Measurements from ENCODE around the gene LHFPL3.

Gene LHFPL3

DNA sequence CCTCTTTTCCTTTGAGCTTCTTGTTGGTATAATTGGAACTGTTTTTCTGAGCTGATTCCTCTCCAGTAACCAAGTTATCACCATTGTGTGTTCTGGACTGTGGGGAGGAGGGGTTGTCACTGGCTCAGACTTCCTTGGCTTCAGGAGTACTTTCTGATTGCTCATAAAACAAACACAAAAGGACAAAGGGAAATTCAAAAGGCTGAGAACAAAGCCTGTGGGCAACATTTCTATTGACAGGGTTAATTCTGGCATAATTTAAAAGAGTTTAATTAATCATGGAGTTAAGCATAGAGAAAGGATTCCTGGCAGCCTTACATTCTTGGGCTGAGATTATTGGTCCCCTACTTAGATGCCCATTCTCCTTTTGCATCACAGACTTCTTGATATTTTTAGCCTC lies 462.7 kb downstream of the LHFPL3 start:
- in situ Hi-C loops (cut with MboI; ENCODE audit: low sequenced_read_pairs) = no loop called here

GRCh38 chr7:104793066-104793465 lies 464.7 kb downstream of the LHFPL3 start:
- in situ Hi-C loops (cut with MboI; ENCODE audit: low sequenced_read_pairs) = no loop called here

DNA sequence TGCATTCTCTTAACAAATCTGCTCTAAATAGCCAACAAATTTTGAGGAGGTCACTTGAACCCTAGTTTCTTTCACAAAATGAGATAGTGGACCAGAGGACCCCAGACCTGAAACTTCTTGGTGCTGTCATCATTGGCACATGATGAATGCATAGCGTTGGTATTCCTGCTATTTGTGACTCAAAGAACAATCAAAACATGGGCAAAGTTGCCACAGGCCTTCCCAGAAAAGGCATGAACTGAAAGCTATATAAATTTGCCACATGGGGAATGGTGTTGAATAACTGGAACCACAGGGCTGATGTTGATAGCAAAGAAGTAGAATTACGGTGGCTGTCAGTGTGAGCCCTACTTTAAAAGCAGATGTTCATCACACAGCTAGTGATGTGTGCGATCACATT lies 465.8 kb downstream of the LHFPL3 start:
- in situ Hi-C loops (cut with MboI; ENCODE audit: low sequenced_read_pairs) = no loop called here

DNA sequence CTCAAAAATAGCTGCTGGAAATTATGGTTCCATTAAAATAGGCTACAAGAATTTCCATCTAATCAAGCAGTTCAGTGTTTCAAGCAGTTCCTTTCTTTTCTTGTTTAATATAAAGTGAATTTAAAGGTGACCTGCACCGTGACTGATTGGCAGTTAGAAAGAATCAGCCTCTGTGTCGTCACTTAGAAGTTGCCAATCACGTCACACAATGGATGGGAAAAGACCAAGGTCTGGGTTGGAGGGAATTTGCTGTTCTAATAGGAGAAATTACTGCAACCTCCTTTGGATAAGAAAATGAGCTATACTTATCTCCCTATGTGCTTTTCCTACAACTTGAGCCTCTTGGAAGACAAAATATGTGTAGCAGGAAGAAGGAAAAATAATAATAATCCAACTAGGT lies 466.2 kb downstream of the LHFPL3 start:
- in situ Hi-C loops (cut with MboI; ENCODE audit: low sequenced_read_pairs) = no loop called here

DNA sequence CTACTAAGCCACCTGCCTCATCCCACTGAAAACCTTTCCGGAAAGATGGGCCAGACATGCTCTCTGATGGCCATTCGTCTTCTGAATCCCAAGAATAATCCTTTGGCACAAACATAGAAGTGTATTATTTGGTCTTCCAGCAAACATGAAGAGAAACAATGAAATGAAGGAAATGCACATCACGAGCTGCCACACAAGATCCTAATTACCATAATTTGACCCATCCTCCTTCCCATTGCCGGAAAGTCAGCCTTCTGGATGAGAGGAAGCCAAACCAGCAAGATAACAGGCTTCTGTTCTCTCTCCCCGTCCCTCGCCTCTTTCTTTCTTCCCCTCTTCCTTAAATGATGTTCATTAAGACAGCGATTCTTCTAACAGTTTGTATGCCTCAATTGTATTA lies 466.7 kb downstream of the LHFPL3 start:
- in situ Hi-C loops (cut with MboI; ENCODE audit: low sequenced_read_pairs) = no loop called here

DNA sequence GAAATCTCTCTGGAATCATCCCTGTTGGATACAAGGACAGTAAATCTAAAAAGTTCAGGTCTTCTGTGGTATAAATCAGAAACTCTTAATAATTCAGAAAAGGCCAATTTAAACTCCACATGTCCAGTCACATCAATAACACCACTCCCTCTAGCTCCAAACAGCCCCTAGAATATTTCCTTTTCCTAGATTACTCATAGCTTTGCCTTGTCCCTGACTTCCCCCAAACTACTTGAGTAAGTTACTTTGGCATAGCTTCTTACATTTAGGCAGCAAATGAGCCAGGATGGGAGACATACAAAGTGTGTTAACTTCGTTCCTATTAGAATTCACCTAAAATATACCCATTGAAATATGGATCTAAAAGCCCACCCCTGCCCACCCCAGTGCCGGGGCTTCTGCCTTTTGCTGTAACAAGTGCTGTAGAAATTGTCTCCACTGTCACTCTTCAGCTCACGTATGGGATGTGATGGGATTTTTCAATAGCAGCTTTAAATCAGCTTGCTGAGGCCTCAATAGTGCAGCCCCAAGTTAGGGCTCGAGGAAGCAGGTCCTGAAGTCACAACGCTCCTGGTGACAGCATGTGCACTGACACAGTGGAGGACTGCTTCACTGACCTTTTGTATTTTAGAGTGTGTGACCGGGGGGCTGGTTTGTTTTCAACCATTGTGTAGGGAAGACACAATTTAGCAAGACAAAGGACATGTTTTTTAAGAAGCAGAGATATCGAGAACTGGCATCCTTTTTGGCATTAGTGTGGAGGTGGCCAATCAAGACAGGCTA lies 467.4 kb downstream of the LHFPL3 start:
- in situ Hi-C loops (cut with MboI; ENCODE audit: low sequenced_read_pairs) = no loop called here

GRCh38 chr7:104800307-104800706 lies 471.9 kb downstream of the LHFPL3 start:
- in situ Hi-C loops (cut with MboI; ENCODE audit: low sequenced_read_pairs) = no loop called here

GRCh38 chr7:104801022-104801421 lies 472.6 kb downstream of the LHFPL3 start:
- in situ Hi-C loops (cut with MboI; ENCODE audit: low sequenced_read_pairs) = no loop called here

- in situ Hi-C loops (cut with MboI; ENCODE audit: low sequenced_read_pairs) = no loop called here
Measured at GRCh38 chr7:104803931-104804330, 475.5 kb downstream of the LHFPL3 start.

- in situ Hi-C loops (cut with MboI; ENCODE audit: low sequenced_read_pairs) = no loop called here
Measured at GRCh38 chr7:104804696-104805095, 476.3 kb downstream of the LHFPL3 start.

DNA sequence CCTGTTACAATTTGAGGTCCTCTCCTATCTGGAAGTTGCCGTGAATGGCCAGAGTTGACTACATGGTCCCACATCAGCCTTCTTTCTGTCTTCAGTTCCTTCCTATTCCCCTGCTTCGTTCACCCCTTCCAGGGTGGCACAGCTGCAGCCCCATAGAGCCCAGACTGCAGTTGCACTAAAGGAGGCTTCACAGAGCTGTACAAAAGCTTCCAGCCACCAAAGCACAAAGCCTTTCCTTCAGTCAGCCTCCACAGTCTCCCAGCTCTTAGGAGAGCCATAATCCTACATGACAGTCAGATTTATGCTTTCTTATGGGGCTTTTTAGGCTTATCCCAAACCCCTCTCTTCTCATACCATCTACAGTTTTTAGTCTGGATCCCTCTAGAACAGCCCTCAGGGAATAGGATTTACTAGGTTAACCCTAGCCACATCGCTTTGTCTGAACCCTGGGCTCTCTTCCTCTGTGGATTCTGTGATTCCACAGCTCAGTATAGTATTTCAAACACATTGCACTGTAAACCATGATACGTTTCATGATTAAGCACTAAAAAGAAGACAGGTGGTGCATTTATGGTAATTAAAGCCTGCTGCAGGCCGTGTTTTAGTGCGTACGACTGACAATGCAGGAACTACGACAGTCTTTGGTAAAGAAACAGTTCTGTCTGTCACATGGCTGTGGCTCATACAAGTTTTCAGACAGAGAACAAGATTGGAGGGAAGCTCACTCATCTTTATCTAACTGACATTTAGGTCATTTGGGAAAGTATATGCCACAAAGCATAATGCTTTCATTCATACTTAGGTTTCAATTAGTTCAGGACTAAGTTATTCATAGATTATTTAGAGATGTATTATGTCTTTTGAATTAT lies 477.3 kb downstream of the LHFPL3 start:
- in situ Hi-C loops (cut with MboI; ENCODE audit: low sequenced_read_pairs) = no loop called here

DNA sequence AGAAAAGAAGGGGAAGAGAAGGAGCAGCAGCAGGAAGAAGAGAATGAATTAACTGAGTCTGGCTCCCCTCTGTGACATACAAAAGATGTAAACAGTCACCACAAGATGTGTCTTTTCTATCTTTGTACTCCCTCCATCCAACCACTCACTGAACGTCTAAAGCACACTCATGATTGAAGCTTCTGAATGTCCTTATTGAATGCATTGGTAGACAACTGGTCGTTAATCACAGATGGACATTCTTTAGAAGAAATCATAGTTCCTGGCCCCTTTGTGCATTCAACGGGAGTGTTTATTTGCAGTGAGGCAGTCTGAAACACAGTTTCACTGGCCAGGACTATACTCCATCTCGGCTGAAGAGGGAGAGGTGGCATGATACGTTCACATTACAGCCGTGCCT lies 479.3 kb downstream of the LHFPL3 start:
- in situ Hi-C loops (cut with MboI; ENCODE audit: low sequenced_read_pairs) = no loop called here

DNA sequence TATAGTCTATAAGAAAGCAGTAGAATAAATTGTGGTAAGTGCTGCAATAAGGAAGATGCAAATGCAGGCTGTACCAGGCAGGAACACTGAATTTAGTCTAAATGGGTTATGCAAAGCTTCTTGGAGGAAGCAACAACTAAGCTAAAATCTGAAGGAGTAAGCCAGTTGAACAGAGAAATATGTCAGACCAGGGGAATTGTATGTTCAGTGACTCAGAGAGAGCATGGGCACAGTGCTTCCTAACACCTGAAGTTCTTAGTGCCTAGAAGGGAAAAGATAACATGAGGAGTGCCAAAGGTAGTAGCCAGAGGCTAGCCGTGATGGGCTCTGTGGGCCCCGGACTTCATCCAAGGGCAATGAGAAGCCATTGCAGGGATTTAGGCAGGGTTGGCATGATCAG lies 481.5 kb downstream of the LHFPL3 start:
- in situ Hi-C loops (cut with MboI; ENCODE audit: low sequenced_read_pairs) = no loop called here

GRCh38 chr7:104814126-104814525 lies 485.7 kb downstream of the LHFPL3 start:
- in situ Hi-C loops (cut with MboI; ENCODE audit: low sequenced_read_pairs) = no loop called here

- in situ Hi-C loops (cut with MboI; ENCODE audit: low sequenced_read_pairs) = no loop called here
Measured at GRCh38 chr7:104814671-104815400, 486.4 kb downstream of the LHFPL3 start.

DNA sequence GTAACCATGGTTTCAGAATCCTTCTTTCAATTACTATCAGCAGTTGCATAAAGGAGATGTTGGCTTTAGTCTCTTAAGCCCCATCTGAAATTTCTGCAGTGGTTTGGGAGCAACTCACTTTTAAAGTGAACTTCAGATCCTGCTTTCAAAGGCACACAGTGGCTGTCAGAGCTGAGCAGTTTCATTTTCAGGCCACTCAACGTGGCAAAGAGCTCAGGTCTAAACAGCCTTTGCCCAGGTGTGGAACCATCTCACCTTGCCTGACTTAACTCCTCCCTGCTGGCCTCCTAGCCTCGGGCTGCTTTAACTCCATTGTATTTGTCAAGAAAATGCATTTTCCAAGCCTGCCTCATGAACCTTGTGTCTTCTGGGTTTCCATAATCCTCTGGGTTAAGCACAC lies 488.1 kb downstream of the LHFPL3 start:
- in situ Hi-C loops (cut with MboI; ENCODE audit: low sequenced_read_pairs) = no loop called here

DNA sequence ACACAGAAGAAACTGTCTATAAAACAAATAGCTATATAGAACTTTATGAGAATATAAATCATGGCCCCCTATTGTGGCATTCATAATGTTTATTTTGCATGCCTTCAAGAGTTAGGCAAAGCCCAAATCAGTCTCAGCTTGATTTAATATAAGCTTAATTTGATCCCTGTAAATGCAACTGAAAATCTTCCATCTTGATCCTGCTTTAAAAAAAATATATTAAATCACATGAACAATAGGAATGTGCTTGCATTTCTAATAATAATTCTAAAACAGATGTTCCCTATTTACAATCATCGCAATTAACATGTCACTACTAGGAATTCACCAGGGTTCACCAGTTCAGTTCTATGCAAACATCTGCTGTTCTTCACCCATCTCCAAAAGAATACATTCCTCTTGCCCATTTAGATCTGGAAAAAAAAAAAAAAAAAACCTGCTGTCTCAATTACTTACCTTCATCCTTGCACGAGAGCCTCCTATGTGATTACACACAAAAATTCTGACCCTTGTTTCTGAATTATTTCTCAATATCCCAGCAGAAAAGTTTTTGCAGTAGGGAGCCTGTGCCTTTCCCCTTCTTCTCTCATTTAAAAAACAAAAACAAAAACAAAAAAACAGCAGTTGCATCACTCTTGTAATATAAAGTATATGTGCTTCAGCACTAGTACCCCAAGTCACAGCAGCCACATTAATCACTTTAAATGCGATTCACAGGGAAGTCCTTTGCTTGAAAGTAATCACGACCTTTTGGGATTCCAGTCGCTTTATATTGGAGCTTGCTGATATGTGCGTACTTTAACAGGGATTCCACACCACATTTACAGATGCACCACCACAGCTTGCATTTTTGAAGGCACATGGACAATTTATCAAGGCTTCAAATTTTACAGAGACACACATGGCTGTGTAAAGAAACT lies 490.8 kb downstream of the LHFPL3 start:
- in situ Hi-C loops (cut with MboI; ENCODE audit: low sequenced_read_pairs) = no loop called here

DNA sequence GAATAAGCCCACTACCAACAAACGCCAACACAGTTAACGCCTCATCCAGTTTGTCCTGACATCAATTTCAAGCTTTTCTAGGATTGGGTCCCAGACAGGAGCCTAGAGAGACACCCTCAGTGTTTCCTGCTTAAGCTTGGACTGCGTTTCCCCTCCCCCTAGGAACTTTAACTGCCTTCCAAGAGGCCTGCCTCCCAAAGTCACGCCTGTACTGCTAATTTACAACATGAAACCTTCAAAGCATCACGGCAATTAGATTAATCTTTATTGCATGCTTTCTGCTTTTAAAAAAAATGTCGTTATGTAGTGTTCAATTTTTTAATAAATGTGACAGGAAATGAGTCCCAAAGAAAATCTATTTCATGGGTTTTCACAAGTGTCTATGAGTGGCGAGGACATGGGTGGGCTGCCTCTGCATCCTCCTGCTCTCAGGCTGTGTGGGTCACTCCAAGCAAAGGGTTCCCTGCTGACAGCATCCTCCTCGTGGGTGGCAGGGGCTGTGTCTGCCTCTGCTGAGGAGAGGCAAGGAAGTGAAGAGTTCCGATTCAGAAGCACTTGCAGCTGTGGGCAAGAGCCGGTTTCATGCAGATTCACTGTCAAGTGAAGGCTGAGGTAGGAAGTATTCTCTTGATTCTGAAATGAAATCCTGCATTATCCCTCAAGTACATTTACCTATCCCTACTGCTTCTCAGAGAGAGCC lies 492.6 kb downstream of the LHFPL3 start:
- in situ Hi-C loops (cut with MboI; ENCODE audit: low sequenced_read_pairs) = no loop called here

DNA sequence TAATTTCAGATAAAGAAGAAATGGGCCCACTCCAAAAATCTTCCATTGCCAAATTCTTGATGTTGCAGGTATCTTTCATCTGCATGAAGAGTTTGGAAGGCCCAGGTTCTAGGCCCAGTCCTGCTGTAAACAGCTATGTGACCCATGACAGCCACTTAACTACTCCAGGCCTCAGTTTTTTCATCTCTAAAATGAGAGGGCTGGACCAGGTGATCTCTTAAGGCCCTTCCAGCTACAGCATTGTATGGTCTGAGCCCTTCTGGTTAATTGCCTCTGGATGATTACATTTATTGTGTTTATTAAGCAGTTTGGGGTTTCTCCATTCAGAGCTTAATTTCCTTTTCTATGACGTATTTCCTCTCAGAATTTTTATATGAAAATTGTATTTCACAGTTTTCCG lies 494.8 kb downstream of the LHFPL3 start:
- in situ Hi-C loops (cut with MboI; ENCODE audit: low sequenced_read_pairs) = no loop called here

DNA sequence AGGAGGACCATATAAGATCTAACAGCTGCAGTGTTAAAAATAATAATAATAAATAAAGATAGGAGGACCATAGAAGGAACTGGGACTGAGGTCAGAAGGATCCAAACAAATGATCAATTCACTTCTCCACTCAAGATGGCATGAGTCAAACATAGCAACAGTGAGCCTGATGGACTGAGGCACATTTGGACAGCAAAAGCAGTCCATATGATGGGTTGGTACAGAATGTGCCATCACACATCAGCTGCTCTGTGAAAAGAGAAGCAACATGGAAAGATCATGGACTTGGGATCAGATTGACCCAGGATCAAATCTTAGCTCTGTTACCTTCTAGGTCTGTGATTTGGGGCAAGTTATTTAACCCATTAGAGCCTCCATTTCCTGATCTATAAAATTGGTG lies 496.7 kb downstream of the LHFPL3 start:
- in situ Hi-C loops (cut with MboI; ENCODE audit: low sequenced_read_pairs) = no loop called here
